MM.1S (cell line): ENCODE results near the gene CUL7.

Experiments
- EZH2 ChIP-seq: fragments of 300-600 bp; sonication (generic); optimal IDR thresholded peaks from 2 replicates; pipeline ENCODE3; 2017; ENCODE audit warnings: low read depth, mild to moderate bottlenecking, antibody characterized with exemption, low read length, mixed read lengths
- EZH2phosphoT487 ChIP-seq: fragments of 300-600 bp; sonication (generic); IDR thresholded peaks from 2 replicates; pipeline ENCODE4 v1.6.1; 2018; ENCODE audit warnings: antibody characterized with exemption, low read length

DNA sequence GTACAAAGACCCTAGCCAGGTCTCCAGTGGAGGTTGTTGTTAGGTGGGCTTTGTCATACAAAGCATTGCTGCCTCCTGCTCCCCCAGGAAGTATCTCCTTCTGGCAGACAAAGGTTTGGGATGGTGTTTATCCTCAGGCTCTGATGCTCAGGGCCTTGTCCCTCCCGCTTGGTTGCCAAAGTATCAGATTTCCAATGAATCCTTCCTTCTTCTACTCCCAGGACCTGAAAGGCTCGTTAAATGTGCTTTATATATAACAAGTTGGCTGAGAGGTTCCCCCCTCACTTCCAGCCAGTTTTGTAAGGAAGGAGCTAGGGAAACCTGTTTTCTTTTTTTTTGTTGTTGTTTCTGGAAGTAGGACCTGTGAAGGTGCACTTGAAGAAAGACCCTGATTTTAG lies 36.9 kb upstream of the CUL7 start:
- no peak for TF ChIP-seq EZH2
- no peak for TF ChIP-seq EZH2phosphoT487
